C4-2B (cell line): ENCODE results near the gene MTX2.

ENCODE experiments used
- CTCF ChIP-seq: fragments of 450-650 bp; conservative IDR thresholded peaks from 2 replicates; pipeline ENCODE4 v1.5.1; 2017; ENCODE audit warnings: mild to moderate bottlenecking
- ZFX ChIP-seq: fragments of 450-650 bp; IDR thresholded peaks from 2 replicates; pipeline ENCODE4 v1.6.1; 2017

- TF ChIP-seq CTCF (no peak), ZFX (no peak)
Observed at GRCh38 chr2:176331646-176332045, 62.4 kb downstream of the MTX2 start.
